NOMO-1 (cell line): Measurements from ENCODE around the gene TINAG.
"Not testable (repeated sequence)": the region's sequence is repeated elsewhere in the genome, so short reads cannot be mapped to it uniquely, and the experiment has no call there.

ENCODE experiments used
- DNase-seq, 2 experiments: peaks; one replicate each; lab custom pipeline; 2025; ENCODE audit not compliant: unreplicated experiment in 2 of 2; lab: John Stamatoyannopoulos, UW

The TINAG gene

DNA sequence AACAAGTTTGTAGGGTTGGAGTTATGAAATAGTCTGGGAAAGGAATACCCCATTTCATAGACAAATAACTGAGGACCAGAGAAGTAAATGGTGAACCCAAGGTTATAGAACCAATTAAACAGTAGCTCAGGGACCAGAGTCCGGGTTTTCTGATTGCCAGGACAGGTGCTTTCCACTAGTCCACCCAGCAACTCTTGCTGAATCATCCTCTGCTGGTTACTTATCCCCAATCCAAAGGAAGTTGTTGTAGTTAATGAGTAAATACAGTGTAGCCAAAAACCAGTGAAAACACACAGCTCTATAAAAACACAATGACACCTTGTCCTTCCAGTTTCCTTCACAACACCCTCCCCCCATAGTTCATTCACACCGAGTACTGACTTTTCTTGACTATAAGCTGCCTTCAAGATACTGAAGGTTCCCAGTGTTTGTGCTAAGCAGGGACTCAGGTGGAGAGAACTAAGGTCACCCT is 766 bp upstream of the TINAG start:
- no peak for DNase-seq

- no peak for DNase-seq
Observed at GRCh38 chr6:54308986-54309315, 710 bp downstream of the TINAG start.

- DNase-seq, result no peak
Observed at GRCh38 chr6:54310377-54311152, 2.3 kb downstream of the TINAG start.

GRCh38 chr6:54315656-54316055 is 7.4 kb downstream of the TINAG start:
- DNase-seq, result no peak

DNA sequence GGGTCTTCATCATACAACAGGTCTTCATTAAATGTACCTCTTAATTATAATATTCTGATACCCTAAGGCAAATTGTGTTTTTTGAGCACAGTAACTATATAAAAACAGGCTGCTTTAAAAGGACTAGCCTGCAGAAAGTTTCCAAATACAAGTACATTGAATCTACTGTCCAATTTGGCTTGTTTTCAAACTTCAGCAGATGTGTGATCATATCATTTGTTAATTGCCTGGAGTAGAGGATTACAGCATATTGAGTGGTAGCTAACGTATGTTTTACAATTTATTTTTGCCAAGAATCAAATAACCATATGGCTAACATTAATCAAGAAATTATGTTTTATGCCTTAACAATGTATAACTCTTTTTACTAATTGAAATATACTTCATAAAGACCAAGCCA is 12.6 kb downstream of the TINAG start:
- DNase-seq, result no peak

- DNase-seq, result no peak
Observed at GRCh38 chr6:54327631-54328030, 19.4 kb downstream of the TINAG start.

DNA sequence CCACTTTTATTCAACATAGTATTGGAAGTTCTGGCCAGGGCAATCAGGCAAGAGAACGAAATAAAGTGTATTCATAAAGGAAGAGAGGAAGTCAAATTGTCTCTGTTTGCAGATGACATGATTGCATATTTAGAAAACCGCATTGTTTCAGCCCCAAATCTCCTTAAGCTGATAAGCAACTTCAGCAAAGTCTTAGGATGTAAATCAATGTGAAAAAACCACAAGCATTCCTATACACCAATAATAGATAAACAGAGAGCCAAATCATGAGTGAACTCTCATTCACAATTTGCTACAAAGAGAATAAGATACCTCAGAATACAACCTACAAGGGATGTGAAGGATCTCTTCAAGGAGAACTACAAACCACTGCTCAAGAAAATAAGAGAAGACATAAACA is 23.3 kb downstream of the TINAG start:
- not testable (repeated sequence) for DNase-seq

- DNase-seq, result no peak
Observed at GRCh38 chr6:54335871-54336270, 27.6 kb downstream of the TINAG start.

DNA sequence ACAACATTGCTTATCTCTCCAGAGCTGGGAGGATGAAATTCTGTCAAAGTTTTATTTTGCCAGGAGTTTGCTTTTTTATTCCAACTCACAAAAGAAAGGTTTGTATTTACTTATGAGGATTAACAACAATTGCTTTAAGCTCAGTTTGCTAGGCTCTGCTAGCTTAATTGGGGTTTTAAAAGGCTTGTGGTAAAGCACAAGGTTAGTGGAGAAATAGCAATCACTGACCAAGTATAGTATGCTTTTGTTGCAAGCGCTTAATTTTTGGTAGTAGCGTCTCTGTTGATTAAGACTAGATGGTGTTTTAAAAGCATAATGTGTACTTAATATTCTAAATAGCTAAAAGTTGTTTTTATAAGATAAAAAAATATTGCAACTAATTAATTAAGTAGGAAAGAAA is 45.7 kb downstream of the TINAG start:
- DNase-seq, result no peak

GRCh38 chr6:54354608-54355007 is 46.4 kb downstream of the TINAG start:
- no peak for DNase-seq

GRCh38 chr6:54357141-54357540 is 48.9 kb downstream of the TINAG start:
- no peak for DNase-seq

DNA sequence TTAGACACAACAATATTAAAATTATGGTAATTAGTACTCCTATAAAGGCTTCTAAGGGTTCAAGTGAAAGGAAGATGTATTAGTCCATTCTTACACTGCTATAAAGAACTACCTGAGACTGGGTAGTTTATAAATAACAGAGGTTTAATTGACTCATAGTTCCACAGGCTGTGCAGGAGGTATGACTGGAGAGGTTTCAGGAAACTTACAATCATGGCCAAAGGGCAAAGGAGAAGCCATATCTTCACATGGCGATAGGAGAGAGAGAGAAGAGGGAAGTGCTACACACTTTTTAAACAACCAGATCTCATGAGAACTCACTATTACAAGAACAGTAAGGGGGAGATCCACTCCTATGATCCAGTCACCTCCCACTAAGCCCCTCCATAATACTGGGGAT is 52.9 kb downstream of the TINAG start:
- DNase-seq, result no peak

- DNase-seq, result no peak
Observed at GRCh38 chr6:54361734-54362133, 53.5 kb downstream of the TINAG start.

DNA sequence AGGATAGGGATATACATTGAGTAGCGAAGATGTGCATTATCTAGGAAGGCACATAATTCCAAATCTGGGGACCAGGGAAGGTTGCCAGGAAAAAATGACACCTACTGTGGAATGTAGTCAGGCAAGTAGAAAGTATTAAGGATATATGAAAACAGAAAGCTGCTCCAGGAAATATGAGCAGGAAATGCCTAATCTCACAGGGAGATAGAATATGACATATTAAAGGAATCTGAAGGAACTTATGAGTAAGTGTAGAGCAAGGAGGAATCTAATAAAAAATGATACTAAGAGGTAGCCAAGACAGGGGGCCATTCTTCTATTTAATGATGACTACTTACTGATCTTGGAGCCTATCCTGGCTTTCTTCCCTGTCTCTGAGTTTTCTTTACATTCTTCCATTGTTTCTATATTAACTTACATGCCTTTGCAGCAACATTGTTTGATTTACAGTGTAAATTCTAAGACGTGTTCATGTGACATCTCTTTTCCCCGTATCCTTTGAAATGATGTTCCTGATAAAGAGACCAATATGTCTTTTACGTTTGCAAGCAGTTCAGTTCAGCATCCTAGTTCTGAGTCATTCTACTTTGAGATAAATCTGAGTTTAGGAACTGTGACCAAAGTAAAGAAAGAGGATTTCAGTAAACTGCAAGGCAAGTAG is 58.6 kb downstream of the TINAG start:
- no peak for DNase-seq

GRCh38 chr6:54377776-54378175 is 69.5 kb downstream of the TINAG start:
- DNase-seq, result no peak

DNA sequence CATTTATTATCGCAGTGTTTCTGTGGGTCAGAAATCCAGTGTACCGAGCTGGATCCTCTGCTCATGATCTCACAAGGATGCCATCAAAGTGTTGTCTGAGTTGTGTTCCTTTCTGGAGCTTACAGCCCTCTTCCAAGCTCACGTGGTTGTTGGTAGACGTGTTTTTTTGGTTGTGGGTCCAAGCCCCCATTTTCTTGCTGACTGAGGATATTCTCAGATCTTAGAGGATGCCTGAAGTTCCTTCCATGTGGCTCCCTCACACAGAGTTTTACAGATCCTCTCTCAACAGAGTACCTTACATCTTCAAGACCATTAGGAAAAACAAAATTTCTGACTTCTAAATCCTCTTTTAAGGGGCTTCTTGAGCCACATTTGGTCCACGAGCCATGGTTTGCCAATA is 78.1 kb downstream of the TINAG start:
- no peak for DNase-seq

- DNase-seq, result no peak
Observed at GRCh38 chr6:54390362-54390761, 82.1 kb downstream of the TINAG start.

GRCh38 chr6:54391577-54391976 is 83.3 kb downstream of the TINAG start:
- DNase-seq, result no peak

DNA sequence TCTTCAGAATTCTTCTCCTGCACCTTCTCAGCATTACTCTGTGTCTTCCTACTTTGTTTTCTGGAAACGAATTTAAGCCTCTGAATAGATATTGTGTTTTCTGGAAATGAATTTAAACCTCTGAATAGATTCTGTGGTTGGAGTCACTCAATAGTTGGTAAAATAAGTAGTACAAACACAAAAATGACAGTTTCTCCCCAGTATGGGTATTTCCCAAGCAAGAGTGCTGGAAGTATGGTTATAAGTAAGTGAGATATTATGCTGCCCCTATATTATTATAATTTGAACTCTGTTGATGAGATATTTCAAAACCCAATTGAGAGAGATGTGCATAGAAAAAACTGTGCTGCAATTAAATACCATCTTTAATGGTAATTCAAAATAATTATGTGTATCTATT is 94.9 kb downstream of the TINAG start:
- DNase-seq, result no peak

GRCh38 chr6:54404791-54405190 is 96.5 kb downstream of the TINAG start:
- DNase-seq, result no peak

GRCh38 chr6:54411767-54412166 is 103.5 kb downstream of the TINAG start:
- no peak for DNase-seq

- no peak for DNase-seq
Observed at GRCh38 chr6:54415517-54415916, 107.3 kb downstream of the TINAG start.
